Activated T-cell treated with anti-CD3 and anti-CD28 coated beads, Interleukin-2, amount 50 U/mL, for 48 hours (primary cell): ENCODE results near the gene HSH2D.
"Not testable (repeated sequence)": the region's sequence is repeated elsewhere in the genome, so short reads cannot be mapped to it uniquely, and the experiment has no call there.

Experiments used
- DNase-seq, 2 experiments: peaks; one replicate each; pipeline ENCODE4 v3.0.0-alpha.2; 2020

The HSH2D gene

GRCh38 chr19:16143399-16144215, at the start of gene HSH2D:
TSS of gene HSH2D (plus strand) at chr19:16143685. CDS start at chr19:16148751, 5,066 bp downstream.
- DNase-seq = peak; percentile 79 to 83

- no peak for DNase-seq
These were observed 49.0 kb upstream of the HSH2D start for GRCh38 chr19:16094360-16095070.

GRCh38 chr19:16095071-16095571, 48.4 kb upstream of the HSH2D start:
- DNase-seq = peak; percentile 65 to 68

GRCh38 chr19:16096280-16096855, 47.1 kb upstream of the HSH2D start:
- no peak for DNase-seq

- DNase-seq = no peak
These were observed 45.1 kb upstream of the HSH2D start for GRCh38 chr19:16098416-16098768.

GRCh38 chr19:16098821-16099220, 44.7 kb upstream of the HSH2D start:
- DNase-seq = no peak

- DNase-seq = not testable (repeated sequence)
These were observed 44.0 kb upstream of the HSH2D start for GRCh38 chr19:16099314-16099965.

- DNase-seq = no peak
These were observed 43.0 kb upstream of the HSH2D start for GRCh38 chr19:16100524-16100923.

GRCh38 chr19:16104722-16105121, 38.8 kb upstream of the HSH2D start:
- no peak for DNase-seq

- no peak for DNase-seq
These were observed 37.4 kb upstream of the HSH2D start for GRCh38 chr19:16106121-16106520.

- DNase-seq = peak; percentile 100
These were observed 32.2 kb upstream of the HSH2D start, which contains the start of gene RAB8A for GRCh38 chr19:16111160-16111908. TSS of gene RAB8A (plus strand) at chr19:16111889. CDS start at chr19:16111902, 13 bp downstream.

- no peak for DNase-seq
These were observed 31.4 kb upstream of the HSH2D start for GRCh38 chr19:16111909-16112752.

GRCh38 chr19:16112778-16113177, 30.7 kb upstream of the HSH2D start:
- DNase-seq = no peak

GRCh38 chr19:16113727-16114126, 29.8 kb upstream of the HSH2D start:
- DNase-seq = no peak

GRCh38 chr19:16115301-16116039, 28.0 kb upstream of the HSH2D start:
- no peak for DNase-seq

- no peak for DNase-seq
These were observed 27.4 kb upstream of the HSH2D start for GRCh38 chr19:16116067-16116466.

GRCh38 chr19:16117594-16118033, 25.9 kb upstream of the HSH2D start:
- DNase-seq = peak; percentile 44 to 47

- DNase-seq = peak; percentile 82 to 83
These were observed 24.9 kb upstream of the HSH2D start for GRCh38 chr19:16118489-16119033.

GRCh38 chr19:16119075-16119857, 24.2 kb upstream of the HSH2D start:
- peak; percentile 61 to 64 for DNase-seq
